Natural killer cell (primary cell): ENCODE measurements around the gene CD300LB. TPM values are rescaled to one million over a fixed set of nuclear protein-coding genes. Genes with fewer than 3 reads are reported as not detected.

ENCODE experiments used
- ATAC-seq, 3 donors: fragments of 150-1000 bp in 2 of 3; fragments of 200-7000 bp in 1 of 3; cut with Tn5 transposase; 1 replicate in 1 of 3; 2 replicates in 2 of 3; pipeline ENCODE4 v1.10.0; 2021; ENCODE audit warnings: mild to moderate bottlenecking in 2 of 3, moderate library complexity in 2 of 3
- DNase-seq, 2 donors: peaks; one replicate each; pipeline versions ENCODE4 v3.0.0 to v3.0.0-alpha.2; 2013 to 2021; ENCODE audit warnings: mixed read lengths in 1 of 2
- H3K27ac ChIP-seq: one replicate; pipeline ENCODE4 v1.5.1; 2013; ENCODE audit warnings: mild to moderate bottlenecking, low read length
- H3K27me3 ChIP-seq: one replicate; pipeline ENCODE4 v1.6.1; 2013; ENCODE audit warnings: low read length; ENCODE audit not compliant: control insufficient read depth, insufficient read depth
- H3K36me3 ChIP-seq: one replicate; pipeline ENCODE4 v1.6.1; 2013; ENCODE audit warnings: low read length; ENCODE audit not compliant: control insufficient read depth, insufficient read depth
- H3K4me1 ChIP-seq: one replicate; pipeline ENCODE4 v1.6.1; 2013; ENCODE audit warnings: low read length; ENCODE audit not compliant: control insufficient read depth, insufficient read depth
- H3K4me3 ChIP-seq: one replicate; pipeline ENCODE4 v1.5.1; 2013; ENCODE audit warnings: low read length
- H3K9me3 ChIP-seq: one replicate; pipeline ENCODE4 v1.6.1; 2013; ENCODE audit warnings: low read length; ENCODE audit not compliant: control insufficient read depth, insufficient read depth
- H3K27ac Mint-ChIP-seq, 2 donors: one replicate each; pipeline ENCODE4 v1.8.0; 2022; ENCODE audit warnings: mild to moderate bottlenecking in 2 of 2, mixed read lengths in 2 of 2, moderate library complexity in 1 of 2
- H3K27me3 Mint-ChIP-seq, 2 donors: one replicate each; pipeline ENCODE4 v1.8.0; 2022; ENCODE audit warnings: low read depth in 2 of 2, mixed read lengths in 2 of 2
- H3K36me3 Mint-ChIP-seq: one replicate; pipeline ENCODE4 v1.8.0; 2022; ENCODE audit warnings: mixed read lengths
- H3K4me1 Mint-ChIP-seq, 2 donors: one replicate each; pipeline ENCODE4 v1.8.0; 2022; ENCODE audit warnings: mixed read lengths in 2 of 2
- H3K4me3 Mint-ChIP-seq: one replicate; pipeline ENCODE4 v1.8.0; 2022; ENCODE audit warnings: mild to moderate bottlenecking, moderate library complexity, mixed read lengths
- H3K9me3 Mint-ChIP-seq, 2 donors: one replicate each; pipeline ENCODE4 v1.8.0; 2022; ENCODE audit warnings: mixed read lengths in 2 of 2
- WGBS: methylation state at CpG from one replicate; pipeline ENCODE4 v1.1.7; 2013; ENCODE audit warnings: missing lambda C conversion rate; ENCODE audit not compliant: insufficient coverage; 5-methylcytosine and 5-hydroxymethylcytosine counted together
- intact Hi-C: fragments of 100-400 bp; cut with micrococcal nuclease; formaldehyde crosslinking; loops from one replicate; pipeline ENCODE4 v1.14.2; 2022
- total RNA-seq, 4 donors: library from RNA; stranded (reverse); fragments of 120-200 nt in 1 of 4; gene quantifications; one replicate each; pipeline versions ENCODE4 v1.2.3 to v1.2.4, GENCODE V29; 2013 to 2022
- TF ChIP-seq, protein P1 (sequence below): fragments of 200-600 bp; IDR thresholded peaks from one replicate; pipeline ENCODE4 v1.8.0; 2022; ENCODE audit warnings: antibody characterized with exemption

CD300LB gene
- total RNA-seq, 3 donors from 2014 or later (not counting 1 experiment from before 2014, with no cell fraction given): 2.0 to 4.9 (median 3.5) TPM

DNA sequence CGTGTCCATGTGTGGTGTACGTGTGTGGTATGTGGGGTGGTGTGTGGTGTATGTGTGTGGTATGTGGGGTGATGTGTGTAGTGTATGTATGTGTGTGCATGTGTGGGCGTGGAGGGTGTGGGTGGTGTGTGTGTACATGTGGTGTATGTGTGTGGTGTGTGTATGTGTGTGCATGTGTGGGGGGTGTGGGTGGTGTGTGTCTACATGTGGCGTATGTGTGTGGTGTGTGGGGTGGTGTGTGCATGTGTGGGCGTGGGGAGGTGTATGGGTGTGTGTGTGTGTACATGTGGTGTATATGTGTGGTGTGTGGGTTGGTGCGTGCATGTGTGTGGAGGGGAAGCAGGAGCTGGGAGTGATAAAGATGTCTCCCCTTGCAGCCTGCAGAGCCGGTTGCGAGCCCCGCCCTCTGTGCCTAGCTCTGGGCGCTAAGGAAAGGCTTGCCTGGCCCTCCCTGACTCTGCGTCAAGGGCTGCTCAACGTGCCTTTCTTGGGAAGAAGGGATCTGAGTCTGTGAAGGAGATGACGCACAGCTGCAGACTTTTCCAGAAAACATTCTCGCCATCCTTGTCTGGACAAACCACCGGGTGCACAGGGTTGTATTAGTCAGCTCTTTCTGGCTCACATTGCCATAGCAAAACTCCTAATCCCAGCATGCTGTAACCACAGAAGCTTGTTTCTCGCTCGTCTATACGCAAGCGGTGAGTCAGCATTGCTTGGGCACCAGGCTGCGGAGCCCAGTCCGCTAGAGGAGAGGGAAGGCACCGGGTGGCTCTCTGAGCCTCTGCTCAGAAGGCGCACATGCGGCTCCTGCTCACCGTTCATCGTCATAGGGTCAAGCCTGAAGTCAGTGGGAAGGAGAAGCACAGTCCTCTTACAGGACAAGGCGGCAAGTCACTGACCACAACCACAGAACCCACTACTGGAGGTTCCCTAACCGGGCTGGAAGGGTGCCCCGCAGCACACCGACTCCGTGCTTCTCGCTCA lies 38.0 kb upstream of the CD300LB start:
- no peak overlapping the region for H3K27ac Mint-ChIP-seq
- Histone ChIP-seq H3K9me3 (no peaks in the 10 kb centered on the region), H3K27me3 (no peaks in the 10 kb centered on the region), H3K4me1 (peaks cover 16% of the 10 kb centered on the region), H3K36me3 (no peaks in the 10 kb centered on the region), H3K27ac (no peak overlapping the region), H3K4me3 (no peak overlapping the region)
- no peaks in the 10 kb centered on the region for H3K36me3 Mint-ChIP-seq
- DNase-seq: peak in 1 of 2 donors; percentile 20
- H3K4me1 Mint-ChIP-seq: peaks cover 5 to 19% of the 10 kb centered on the region in 2 donors
- H3K27me3 Mint-ChIP-seq: peaks cover 22% of the 10 kb centered on the region in 2 donors
- no peak overlapping the region for H3K4me3 Mint-ChIP-seq
- peak; percentile 63 to 66 (median 65) for ATAC-seq
- intact Hi-C loops: no loop called here
- 27% methylated on average over 32 of the region's 32 CpGs for WGBS
- no peaks in the 10 kb centered on the region for H3K9me3 Mint-ChIP-seq
- TF ChIP-seq, protein P1, sequence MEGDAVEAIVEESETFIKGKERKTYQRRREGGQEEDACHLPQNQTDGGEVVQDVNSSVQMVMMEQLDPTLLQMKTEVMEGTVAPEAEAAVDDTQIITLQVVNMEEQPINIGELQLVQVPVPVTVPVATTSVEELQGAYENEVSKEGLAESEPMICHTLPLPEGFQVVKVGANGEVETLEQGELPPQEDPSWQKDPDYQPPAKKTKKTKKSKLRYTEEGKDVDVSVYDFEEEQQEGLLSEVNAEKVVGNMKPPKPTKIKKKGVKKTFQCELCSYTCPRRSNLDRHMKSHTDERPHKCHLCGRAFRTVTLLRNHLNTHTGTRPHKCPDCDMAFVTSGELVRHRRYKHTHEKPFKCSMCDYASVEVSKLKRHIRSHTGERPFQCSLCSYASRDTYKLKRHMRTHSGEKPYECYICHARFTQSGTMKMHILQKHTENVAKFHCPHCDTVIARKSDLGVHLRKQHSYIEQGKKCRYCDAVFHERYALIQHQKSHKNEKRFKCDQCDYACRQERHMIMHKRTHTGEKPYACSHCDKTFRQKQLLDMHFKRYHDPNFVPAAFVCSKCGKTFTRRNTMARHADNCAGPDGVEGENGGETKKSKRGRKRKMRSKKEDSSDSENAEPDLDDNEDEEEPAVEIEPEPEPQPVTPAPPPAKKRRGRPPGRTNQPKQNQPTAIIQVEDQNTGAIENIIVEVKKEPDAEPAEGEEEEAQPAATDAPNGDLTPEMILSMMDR: no peak

DNA sequence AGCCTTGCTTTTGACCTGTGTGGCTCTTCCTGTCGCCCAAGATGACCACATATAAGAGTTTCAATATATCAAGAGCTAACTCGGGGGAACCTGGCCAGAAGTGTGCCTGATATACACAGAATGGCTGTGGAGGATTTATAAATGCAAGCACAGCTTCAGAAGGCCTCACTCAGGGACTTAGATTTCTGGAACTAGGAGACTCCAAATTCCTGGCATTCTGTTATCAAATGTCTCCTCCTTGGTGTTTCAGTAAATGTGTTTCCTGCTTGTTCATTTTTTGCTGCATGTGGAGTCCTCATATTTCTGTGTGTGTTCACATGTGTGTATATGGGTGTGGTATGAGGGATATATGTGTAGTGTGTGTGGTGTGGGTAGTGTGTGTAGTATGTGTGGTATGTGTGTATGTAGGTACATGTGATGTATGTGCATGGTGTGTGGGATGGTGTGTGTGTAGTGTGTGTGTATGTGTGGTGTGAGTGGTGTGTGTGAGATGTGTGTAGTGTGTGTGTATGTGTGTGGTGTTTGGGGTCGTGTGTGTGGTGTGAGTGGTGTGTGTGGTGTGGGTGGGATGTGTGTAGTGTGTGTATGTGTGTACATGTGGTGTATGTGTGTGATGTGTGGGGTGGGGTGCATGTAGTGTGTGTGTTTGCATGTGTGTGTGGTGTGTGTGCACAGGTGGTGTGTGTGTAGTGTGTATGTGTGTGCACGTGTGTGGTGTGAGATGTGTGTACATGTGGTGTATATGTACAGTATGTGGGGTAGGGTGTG lies 37.0 kb upstream of the CD300LB start:
- no peaks in the 10 kb centered on the region for H3K36me3 Mint-ChIP-seq

DNA sequence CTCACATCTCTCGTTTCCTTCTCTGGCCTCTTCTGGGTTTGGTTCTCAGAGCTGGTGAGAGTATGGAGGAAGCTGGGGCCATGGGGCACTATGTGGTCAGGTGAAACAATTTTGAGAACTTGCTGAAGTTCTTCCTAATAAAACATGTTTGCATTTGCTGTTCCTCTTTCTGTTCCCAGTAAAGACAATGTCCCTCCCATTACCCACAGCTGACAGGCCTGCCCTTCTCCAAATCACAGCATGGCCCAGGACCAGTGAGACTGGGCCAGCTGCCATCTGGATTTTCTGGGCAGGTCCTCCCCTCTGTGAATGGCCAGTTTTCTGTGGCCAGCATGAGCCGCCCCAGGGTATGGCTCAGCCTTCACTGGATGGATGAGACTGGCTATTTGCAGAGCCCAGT lies 36.1 kb upstream of the CD300LB start, which contains the start of gene CD300H:
TSS of gene CD300H (minus strand) at position 113 of the 400 bp plus-strand sequence.
- H3K36me3 ChIP-seq: no peaks in the 10 kb centered on the region
- H3K4me3 ChIP-seq: no peak within 1 kb of the TSS
- H3K27ac ChIP-seq: no peak within 1 kb of the TSS
- ATAC-seq: no peak
- no peak for DNase-seq
- 94% methylated on average over 1 of the region's 2 CpGs for WGBS
- no peaks in the 10 kb centered on the region for H3K27me3 ChIP-seq
- TF ChIP-seq, protein P1: no peak
- Mint-ChIP-seq H3K27ac (no peak within 1 kb of the TSS), H3K4me1 (peaks cover 5 to 19% of the 10 kb centered on the region in 2 donors), H3K27me3 (peaks cover 17 to 24% of the 10 kb centered on the region in 2 donors), H3K4me3 (no peak within 1 kb of the TSS), H3K9me3 (no peaks in the 10 kb centered on the region), H3K36me3 (no peaks in the 10 kb centered on the region)
- intact Hi-C loops: no loop called here
- peaks cover 16% of the 10 kb centered on the region for H3K4me1 ChIP-seq
- no peaks in the 10 kb centered on the region for H3K9me3 ChIP-seq

More for the DNA sequence above, 37.0 kb upstream of the CD300LB start:
- Mint-ChIP-seq H3K27ac (no peak overlapping the region), H3K4me1 (peaks cover 5 to 19% of the 10 kb centered on the region in 2 donors), H3K27me3 (peaks cover 17 to 23% of the 10 kb centered on the region in 2 donors), H3K4me3 (no peak overlapping the region), H3K9me3 (no peaks in the 10 kb centered on the region)
- Histone ChIP-seq H3K27ac (no peak overlapping the region), H3K4me1 (peaks cover 16% of the 10 kb centered on the region), H3K36me3 (no peaks in the 10 kb centered on the region), H3K27me3 (no peaks in the 10 kb centered on the region), H3K9me3 (no peaks in the 10 kb centered on the region), H3K4me3 (no peak overlapping the region)
- TF ChIP-seq, protein P1: no peak
- DNase-seq (no peak), ATAC-seq (no peak)
- WGBS: 66% methylated on average over 4 of the region's 4 CpGs
- intact Hi-C loops: no loop called here
